Measurements from ENCODE around the gene CREG2.

CREG2 gene

DNA sequence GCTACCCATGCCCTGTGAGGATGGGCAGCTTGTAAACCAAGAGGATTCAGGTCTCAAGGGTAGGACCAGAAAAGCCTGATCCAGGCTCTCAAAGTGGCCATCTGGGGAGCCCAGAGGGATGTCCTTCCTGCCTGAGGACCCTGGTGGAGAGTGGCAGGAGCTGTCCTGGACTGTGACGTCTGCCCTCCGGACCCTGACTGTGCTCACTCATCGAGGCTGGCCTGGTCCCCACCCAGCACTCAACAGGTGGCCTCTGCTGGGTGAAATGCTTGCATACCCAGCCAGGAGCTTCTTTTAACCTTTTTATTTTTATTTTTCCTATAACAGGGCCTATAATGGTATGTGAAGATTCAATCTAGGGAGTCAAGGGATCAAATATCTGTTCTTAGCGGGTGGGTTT is 24.5 kb downstream of the CREG2 start:
- no peak for DNase-seq (ENCODE audit: low read depth)
- TF ChIP-seq, protein P1, sequence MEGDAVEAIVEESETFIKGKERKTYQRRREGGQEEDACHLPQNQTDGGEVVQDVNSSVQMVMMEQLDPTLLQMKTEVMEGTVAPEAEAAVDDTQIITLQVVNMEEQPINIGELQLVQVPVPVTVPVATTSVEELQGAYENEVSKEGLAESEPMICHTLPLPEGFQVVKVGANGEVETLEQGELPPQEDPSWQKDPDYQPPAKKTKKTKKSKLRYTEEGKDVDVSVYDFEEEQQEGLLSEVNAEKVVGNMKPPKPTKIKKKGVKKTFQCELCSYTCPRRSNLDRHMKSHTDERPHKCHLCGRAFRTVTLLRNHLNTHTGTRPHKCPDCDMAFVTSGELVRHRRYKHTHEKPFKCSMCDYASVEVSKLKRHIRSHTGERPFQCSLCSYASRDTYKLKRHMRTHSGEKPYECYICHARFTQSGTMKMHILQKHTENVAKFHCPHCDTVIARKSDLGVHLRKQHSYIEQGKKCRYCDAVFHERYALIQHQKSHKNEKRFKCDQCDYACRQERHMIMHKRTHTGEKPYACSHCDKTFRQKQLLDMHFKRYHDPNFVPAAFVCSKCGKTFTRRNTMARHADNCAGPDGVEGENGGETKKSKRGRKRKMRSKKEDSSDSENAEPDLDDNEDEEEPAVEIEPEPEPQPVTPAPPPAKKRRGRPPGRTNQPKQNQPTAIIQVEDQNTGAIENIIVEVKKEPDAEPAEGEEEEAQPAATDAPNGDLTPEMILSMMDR (IDR thresholded peaks at IDR 0.05; ENCODE audit: insufficient read depth, low read depth, low read length, missing control alignments) = no peak
- H3K4me3 ChIP-seq (ENCODE audit: low read length) = no peak overlapping the region

DNA sequence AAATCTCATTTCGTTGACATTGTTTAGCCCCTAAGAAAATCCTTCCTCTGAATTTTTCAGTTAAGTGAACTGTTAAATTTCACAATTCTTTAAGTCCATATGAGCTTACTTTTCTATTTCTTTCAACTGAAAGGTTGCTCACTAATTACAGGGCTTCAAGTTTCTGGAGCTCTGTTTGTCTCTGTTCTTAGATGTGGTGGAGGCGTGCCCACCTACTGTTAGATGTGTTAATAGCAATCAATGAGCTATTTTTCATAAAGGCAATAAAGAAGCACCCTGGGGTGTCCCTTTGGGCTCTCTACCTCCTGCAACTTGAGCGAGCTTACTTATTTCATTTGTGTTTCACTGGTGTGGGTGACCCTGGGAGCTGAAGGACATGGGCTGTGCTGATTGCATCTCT is 25.0 kb downstream of the CREG2 start:
- H3K4me3 ChIP-seq (ENCODE audit: low read length) = no peak overlapping the region
- TF ChIP-seq, protein P1 (IDR thresholded peaks at IDR 0.05; ENCODE audit: insufficient read depth, low read depth, low read length, missing control alignments) = no peak
- no peak for DNase-seq (ENCODE audit: low read depth)

DNA sequence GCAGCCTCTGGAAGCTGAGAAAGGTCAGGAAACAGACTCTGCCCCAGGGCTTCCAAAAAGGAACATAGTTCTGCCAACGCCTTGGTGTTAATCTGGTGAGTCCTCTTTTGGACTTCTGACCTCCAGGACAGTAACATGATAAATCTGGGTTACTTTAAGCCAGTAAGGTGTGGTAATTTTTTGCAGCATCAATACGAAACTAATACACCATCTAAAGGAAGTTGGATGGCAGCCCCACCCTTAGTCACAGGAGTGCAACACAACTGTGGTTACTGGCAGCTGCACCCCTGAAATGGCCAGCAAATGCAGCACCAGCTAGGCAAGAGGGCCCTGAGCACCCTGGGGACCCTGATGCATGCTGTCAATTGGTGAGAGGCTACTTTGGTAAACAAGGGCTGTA is 25.8 kb downstream of the CREG2 start:
- TF ChIP-seq, protein P1 (IDR thresholded peaks at IDR 0.05; ENCODE audit: insufficient read depth, low read depth, low read length, missing control alignments) = no peak
- H3K4me3 ChIP-seq (ENCODE audit: low read length) = no peak overlapping the region
- DNase-seq (ENCODE audit: low read depth) = no peak

DNA sequence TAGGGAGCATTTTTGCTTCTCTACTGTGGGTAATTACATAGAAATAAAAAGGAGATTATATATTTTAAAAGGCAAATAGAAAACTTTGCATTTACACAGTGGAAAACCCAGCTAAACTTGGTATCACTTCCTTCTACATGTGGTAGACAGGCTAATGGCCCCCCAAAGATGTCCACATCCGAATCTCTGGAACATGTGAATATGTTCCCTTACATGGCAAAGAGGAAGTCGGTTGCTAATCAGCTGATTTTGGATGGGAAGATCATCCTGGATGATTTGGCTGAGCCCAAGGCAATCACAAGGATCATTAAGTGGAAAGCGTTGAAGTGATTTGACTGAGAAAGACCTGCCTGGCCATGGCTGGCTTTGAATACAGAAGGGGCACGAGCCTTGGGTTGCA is 26.2 kb downstream of the CREG2 start:
- no peak for DNase-seq (ENCODE audit: low read depth)
- TF ChIP-seq, protein P1 (IDR thresholded peaks at IDR 0.05; ENCODE audit: insufficient read depth, low read depth, low read length, missing control alignments) = no peak
- no peak overlapping the region for H3K4me3 ChIP-seq (ENCODE audit: low read length)

DNA sequence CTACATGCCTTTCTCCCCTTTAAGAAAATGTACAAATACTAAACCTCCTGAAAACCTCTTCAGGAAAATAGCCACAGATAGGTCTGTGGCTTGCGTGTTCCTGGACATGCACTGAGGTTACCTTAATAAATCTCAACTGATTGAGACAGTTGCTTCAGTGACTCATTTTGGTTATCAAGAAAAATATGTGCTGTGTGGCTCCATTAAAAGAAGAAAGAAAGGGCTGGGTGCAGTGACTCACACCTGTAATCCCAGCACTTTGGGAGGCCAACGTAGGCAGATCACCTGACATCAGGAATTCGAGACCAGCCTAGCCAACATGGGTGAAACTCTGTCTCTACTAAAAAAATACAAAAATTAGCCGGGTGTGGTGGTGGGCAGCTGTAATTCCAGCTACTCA is 27.1 kb downstream of the CREG2 start:
- DNase-seq (ENCODE audit: low read depth) = peak; percentile 87

DNA sequence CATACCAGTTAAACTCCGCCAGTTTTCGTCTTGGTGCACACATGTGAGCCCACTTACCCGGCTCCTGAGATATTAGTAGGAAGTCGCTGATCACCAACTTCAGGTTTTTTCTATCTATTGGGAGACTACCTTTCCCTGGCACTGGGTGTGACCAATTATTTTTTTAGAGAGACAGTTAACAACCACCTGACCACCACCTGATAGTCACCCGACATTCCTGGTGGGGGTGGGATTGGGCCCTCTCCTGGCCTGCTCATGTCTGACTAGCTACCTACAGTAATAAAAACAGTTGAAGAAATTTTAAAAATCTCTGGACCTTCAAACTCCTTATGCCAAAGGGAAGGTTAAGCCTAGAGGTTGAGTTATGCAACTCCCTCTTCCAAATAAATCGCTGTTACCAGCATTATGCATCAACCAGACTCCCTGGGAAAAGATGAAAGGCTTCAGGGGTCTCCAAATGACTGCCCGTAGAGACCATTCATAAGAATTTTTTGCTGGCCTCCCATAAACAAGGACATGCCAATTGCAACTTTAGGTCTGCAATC is 27.8 kb downstream of the CREG2 start:
- DNase-seq (ENCODE audit: low read depth) = no peak
- no peak overlapping the region for H3K4me3 ChIP-seq (ENCODE audit: low read length)
- TF ChIP-seq, protein P1 (IDR thresholded peaks at IDR 0.05; ENCODE audit: insufficient read depth, low read depth, low read length, missing control alignments) = no peak

More for the DNA sequence above, 27.1 kb downstream of the CREG2 start:
- TF ChIP-seq, protein P1 (IDR thresholded peaks at IDR 0.05; ENCODE audit: insufficient read depth, low read depth, low read length, missing control alignments) = no peak
- no peak overlapping the region for H3K4me3 ChIP-seq (ENCODE audit: low read length)

DNA sequence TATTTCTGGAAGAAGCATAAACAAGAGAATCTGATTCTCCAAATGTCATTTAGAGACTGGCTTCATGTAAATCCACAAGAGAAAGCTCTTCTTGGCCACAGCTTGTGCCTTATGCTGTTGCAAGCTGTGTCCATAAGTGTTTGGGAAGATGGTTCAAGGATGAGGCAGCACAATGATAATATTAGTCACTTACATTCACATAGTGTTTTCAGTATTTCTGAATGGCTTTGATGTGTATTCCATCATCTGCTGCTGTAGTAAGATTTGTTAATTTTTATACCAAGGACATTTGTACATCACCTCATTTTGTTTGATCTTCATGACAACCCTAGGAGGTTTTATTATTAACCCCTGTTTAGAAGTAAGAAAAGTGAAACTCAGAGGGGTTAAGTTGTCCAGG is 29.9 kb downstream of the CREG2 start:
- no peak for DNase-seq (ENCODE audit: low read depth)
- no peak overlapping the region for H3K4me3 ChIP-seq (ENCODE audit: low read length)
- TF ChIP-seq, protein P1 (IDR thresholded peaks at IDR 0.05; ENCODE audit: insufficient read depth, low read depth, low read length, missing control alignments) = no peak
